T-cell (primary cell): Measurements from ENCODE around the gene GID8. TPM values are rescaled to one million over a fixed set of nuclear protein-coding genes. Genes with fewer than 3 reads are reported as not detected.

ENCODE experiments used
- ATAC-seq, 4 experiments: fragments of 200-7000 bp in 3 of 4; fragments of 150-1000 bp in 1 of 4; cut with Tn5 transposase; replicated peaks in 1 of 4; 1 replicate in 3 of 4; 2 replicates in 1 of 4; pipeline ENCODE4 v1.10.0; 2021; ENCODE audit warnings: moderate library complexity in 3 of 4, mild to moderate bottlenecking in 2 of 4, moderate number of reproducible peaks in 1 of 4
- CTCF ChIA-PET, 2 donors: fragments of 300-600 bp; sonication (Branson Sonifier 250); formaldehyde crosslinking; loops; one replicate each; lab custom pipeline; 2022; ENCODE audit warnings: antibody characterized with exemption in 2 of 2; lab: Charles Lee
- POLR2A ChIA-PET, 2 donors: fragments of 300-600 bp; sonication (Branson Sonifier 250); formaldehyde crosslinking; loops; one replicate each; lab custom pipeline; 2022; ENCODE audit warnings: antibody characterized with exemption in 2 of 2; lab: Charles Lee
- DNase-seq, 35 experiments: peaks; one replicate each; pipeline versions ENCODE4 v3.0.0 to v3.0.0-alpha.2; 2013 to 2023
- H3K27ac ChIP-seq: one replicate; pipeline ENCODE4 v1.5.1; 2013; ENCODE audit warnings: low read length
- H3K27me3 ChIP-seq, 2 experiments: replicated peaks in 1 of 2; 1 replicate in 1 of 2; 2 replicates in 1 of 2; pipeline versions ENCODE4 v1.6.1 to v1.7.0; 2013; ENCODE audit warnings: low read length in 1 of 2, mixed read lengths in 1 of 2; ENCODE audit not compliant: control insufficient read depth in 2 of 2, insufficient read depth in 2 of 2; ENCODE audit errors: extremely low read depth in 1 of 2
- H3K36me3 ChIP-seq, 2 donors: 1 replicate in 1 of 2; 2 replicates in 1 of 2; pipeline versions ENCODE4 v1.6.1 to v1.7.0; 2013; ENCODE audit warnings: low read length in 1 of 2; ENCODE audit not compliant: control insufficient read depth in 2 of 2, insufficient read depth in 1 of 2; ENCODE audit errors: extremely low read depth in 1 of 2
- H3K4me1 ChIP-seq, 2 experiments: 1 replicate in 1 of 2; 2 replicates in 1 of 2; pipeline versions ENCODE4 v1.6.1 to v1.7.0; 2013; ENCODE audit warnings: low read length in 2 of 2, mixed read lengths in 1 of 2; ENCODE audit not compliant: insufficient read depth in 2 of 2, control insufficient read depth in 1 of 2; ENCODE audit errors: extremely low read depth in 1 of 2
- H3K4me3 ChIP-seq, 2 donors: 1 replicate in 1 of 2; 2 replicates in 1 of 2; pipeline versions ENCODE4 v1.5.1 to v1.7.0; 2013; ENCODE audit warnings: mild to moderate bottlenecking in 2 of 2, low read length in 1 of 2, moderate library complexity in 1 of 2; ENCODE audit not compliant: control insufficient read depth in 1 of 2; ENCODE audit errors: extremely low read depth in 1 of 2
- H3K9me3 ChIP-seq: 2 replicates; pipeline ENCODE4 v1.7.0; 2013
- H3K27ac Mint-ChIP-seq, 2 donors: one replicate each; pipeline ENCODE4 v1.8.0; 2020 to 2021; ENCODE audit warnings: mild to moderate bottlenecking in 2 of 2, mixed read lengths in 2 of 2
- H3K27me3 Mint-ChIP-seq, 2 donors: one replicate each; pipeline ENCODE4 v1.8.0; 2021 to 2022; ENCODE audit warnings: mixed read lengths in 2 of 2
- H3K36me3 Mint-ChIP-seq: one replicate; pipeline ENCODE4 v1.8.0; 2021; ENCODE audit warnings: mixed read lengths
- H3K4me1 Mint-ChIP-seq, 3 donors: one replicate each; pipeline ENCODE4 v1.8.0; 2020 to 2022; ENCODE audit warnings: mixed read lengths in 3 of 3, mild to moderate bottlenecking in 1 of 3
- H3K4me3 Mint-ChIP-seq, 3 donors: one replicate each; pipeline ENCODE4 v1.8.0; 2020 to 2022; ENCODE audit warnings: mild to moderate bottlenecking in 3 of 3, mixed read lengths in 3 of 3, moderate library complexity in 3 of 3
- H3K9me3 Mint-ChIP-seq, 3 donors: one replicate each; pipeline ENCODE4 v1.8.0; 2020 to 2022; ENCODE audit warnings: mixed read lengths in 3 of 3
- WGBS: methylation state at CpG from one replicate; pipeline ENCODE4 v1.1.5; 2013; ENCODE audit warnings: missing lambda C conversion rate; ENCODE audit not compliant: insufficient coverage; 5-methylcytosine and 5-hydroxymethylcytosine counted together
- total RNA-seq, 35 experiments: library from RNA in 6 of 35; stranded (reverse) in 6 of 35; fragments of 120-200 nt in 1 of 35; gene quantifications; one replicate each; pipeline versions ENCODE4 v1.2.1 to v1.2.4 and lab custom pipeline; 2013 to 2026

The GID8 gene
- total RNA-seq, 5 donors from 2014 or later (not counting 1 experiment from before 2014, with no cell fraction given) = 33.1 to 43.4 (median 41.2) TPM

- Mint-ChIP-seq H3K27ac (no peak overlapping the region), H3K36me3 (peaks cover 31% of the 10 kb centered on the region), H3K9me3 (no peaks in the 10 kb centered on the region), H3K4me1 (peaks cover 35 to 41% (median 41%) of the 10 kb centered on the region in 3 donors), H3K4me3 (peak overlapping the region in 1 of 3 donors; percentile 21), H3K27me3 (no peaks in the 10 kb centered on the region)
- 95% methylated on average over 7 of the region's 8 CpGs for WGBS
- CTCF ChIA-PET = no interaction called here
- Histone ChIP-seq H3K36me3 (peaks cover 7 to 52% of the 10 kb centered on the region in 2 donors), H3K27ac (no peak overlapping the region), H3K4me3 (no peak overlapping the region), H3K27me3 (no peaks in the 10 kb centered on the region), H3K4me1 (peaks cover 7 to 33% of the 10 kb centered on the region in 2 experiments), H3K9me3 (no peaks in the 10 kb centered on the region)
- no peak for ATAC-seq
- POLR2A ChIA-PET = interaction anchor here in 1 of 2 donors (0.7 kb wide), 1 partner anchor 8 kb away, joined by 3 read pairs; no protein-coding TSS in a partner anchor
- no peak for DNase-seq
Observed at GRCh38 chr20:62940875-62941274, 2.9 kb downstream of the GID8 start.

DNA sequence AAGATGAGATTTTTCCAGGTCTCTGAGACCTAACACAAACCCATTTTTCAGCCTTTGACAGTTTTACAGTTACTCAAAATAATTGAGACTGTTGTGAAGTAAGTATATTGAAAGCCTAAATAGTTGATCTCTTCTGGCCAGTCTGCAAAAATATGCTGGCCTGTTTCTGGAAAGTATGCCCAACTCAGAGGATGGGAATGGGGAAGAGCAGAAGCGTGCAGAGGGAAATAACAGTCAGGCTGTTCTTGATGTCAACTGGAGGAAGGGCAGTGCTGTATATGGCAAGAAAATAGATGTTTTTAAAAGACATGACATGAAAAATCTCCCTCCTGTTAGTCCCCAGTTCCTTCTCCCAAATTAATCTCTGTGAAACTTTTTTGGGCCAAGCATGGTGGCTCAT, 3.8 kb downstream of the GID8 start:
- no peak overlapping the region for H3K27ac ChIP-seq
- ATAC-seq = no peak
- 100% methylated on average over 1 of the region's 1 CpG for WGBS
- no peaks in the 10 kb centered on the region for H3K9me3 ChIP-seq
- no peaks in the 10 kb centered on the region for H3K27me3 ChIP-seq
- ChIA-PET POLR2A (no interaction called here), CTCF (interaction anchor here in 1 of 2 donors (0.6 kb wide), 1 partner anchor 850 kb away, joined by 6 read pairs; no protein-coding TSS in a partner anchor)
- H3K36me3 Mint-ChIP-seq = peaks cover 35% of the 10 kb centered on the region
- no peak overlapping the region for H3K4me3 Mint-ChIP-seq
- DNase-seq = no peak
- H3K4me1 Mint-ChIP-seq = peaks cover 36 to 38% (median 38%) of the 10 kb centered on the region in 3 donors
- peaks cover 12 to 61% of the 10 kb centered on the region in 2 donors for H3K36me3 ChIP-seq
- no peak overlapping the region for H3K4me3 ChIP-seq
- H3K9me3 Mint-ChIP-seq = no peaks in the 10 kb centered on the region
- peaks cover 6 to 24% of the 10 kb centered on the region in 2 experiments for H3K4me1 ChIP-seq
- no peaks in the 10 kb centered on the region for H3K27me3 Mint-ChIP-seq
- H3K27ac Mint-ChIP-seq = no peak overlapping the region

GRCh38 chr20:62942456-62942855, 4.5 kb downstream of the GID8 start:
- H3K27ac Mint-ChIP-seq = no peak overlapping the region
- no peaks in the 10 kb centered on the region for H3K9me3 Mint-ChIP-seq
- DNase-seq = no peak
- peaks cover 16 to 66% of the 10 kb centered on the region in 2 donors for H3K36me3 ChIP-seq
- POLR2A ChIA-PET = no interaction called here
- H3K27me3 ChIP-seq = no peaks in the 10 kb centered on the region
- CTCF ChIA-PET = no interaction called here
- no peak for ATAC-seq
- H3K4me1 ChIP-seq = peaks cover 5 to 19% of the 10 kb centered on the region in 2 experiments
- H3K36me3 Mint-ChIP-seq = peaks cover 39% of the 10 kb centered on the region
- peaks cover 34 to 40% (median 35%) of the 10 kb centered on the region in 3 donors for H3K4me1 Mint-ChIP-seq
- no peak overlapping the region for H3K4me3 ChIP-seq
- H3K27me3 Mint-ChIP-seq = no peaks in the 10 kb centered on the region
- H3K4me3 Mint-ChIP-seq = no peak overlapping the region
- H3K9me3 ChIP-seq = no peaks in the 10 kb centered on the region
- WGBS = no CpG with 5 or more reads among the region's 2 CpGs
- no peak overlapping the region for H3K27ac ChIP-seq

DNA sequence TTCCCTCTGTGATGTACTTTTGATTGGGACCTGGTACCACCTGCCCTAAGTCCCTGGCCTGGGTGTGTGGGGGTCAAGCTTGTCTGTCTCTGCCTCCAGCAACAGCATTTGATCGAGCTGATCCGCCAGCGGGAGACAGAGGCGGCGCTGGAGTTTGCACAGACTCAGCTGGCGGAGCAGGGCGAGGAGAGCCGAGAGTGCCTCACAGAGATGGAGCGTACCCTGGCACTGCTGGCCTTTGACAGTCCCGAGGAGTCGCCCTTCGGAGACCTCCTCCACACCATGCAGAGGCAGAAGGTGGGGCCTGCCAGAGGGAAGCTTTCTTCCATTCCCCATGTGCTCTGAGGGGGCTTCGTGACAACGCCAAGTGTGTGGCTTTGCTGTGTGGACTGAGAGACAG, 5.4 kb downstream of the GID8 start:
- ChIA-PET CTCF (interaction anchor here in 1 of 2 donors (0.6 kb wide), 1 partner anchor 157 kb away, joined by 3 read pairs; no protein-coding TSS in a partner anchor), POLR2A (no interaction called here)
- no peak overlapping the region for H3K4me3 Mint-ChIP-seq
- peaks cover 31 to 44% (median 32%) of the 10 kb centered on the region in 3 donors for H3K4me1 Mint-ChIP-seq
- peaks cover 45% of the 10 kb centered on the region for H3K36me3 Mint-ChIP-seq
- H3K27ac ChIP-seq = no peak overlapping the region
- H3K36me3 ChIP-seq = peaks cover 16 to 73% of the 10 kb centered on the region in 2 donors
- no peaks in the 10 kb centered on the region for H3K27me3 Mint-ChIP-seq
- DNase-seq = no peak
- H3K4me3 ChIP-seq = no peak overlapping the region
- 88% methylated on average over 3 of the region's 14 CpGs for WGBS
- H3K9me3 Mint-ChIP-seq = no peaks in the 10 kb centered on the region
- H3K27ac Mint-ChIP-seq = no peak overlapping the region
- no peaks in the 10 kb centered on the region for H3K27me3 ChIP-seq
- no peak for ATAC-seq
- H3K4me1 ChIP-seq = peaks cover 5 to 19% of the 10 kb centered on the region in 2 experiments
- H3K9me3 ChIP-seq = no peaks in the 10 kb centered on the region

- no peak overlapping the region for H3K4me3 Mint-ChIP-seq
- no peaks in the 10 kb centered on the region for H3K27me3 Mint-ChIP-seq
- peaks cover 1 to 12% of the 10 kb centered on the region in 2 experiments for H3K4me1 ChIP-seq
- ChIA-PET CTCF (no interaction called here), POLR2A (no interaction called here)
- no peaks in the 10 kb centered on the region for H3K9me3 ChIP-seq
- peaks cover 16 to 79% of the 10 kb centered on the region in 2 donors for H3K36me3 ChIP-seq
- peaks cover 25 to 36% (median 26%) of the 10 kb centered on the region in 3 donors for H3K4me1 Mint-ChIP-seq
- 95% methylated on average over 4 of the region's 8 CpGs for WGBS
- peaks cover 51% of the 10 kb centered on the region for H3K36me3 Mint-ChIP-seq
- DNase-seq (no peak), ATAC-seq (no peak)
- no peak overlapping the region for H3K27ac ChIP-seq
- no peak overlapping the region for H3K4me3 ChIP-seq
- H3K27me3 ChIP-seq = no peaks in the 10 kb centered on the region
- no peaks in the 10 kb centered on the region for H3K9me3 Mint-ChIP-seq
- H3K27ac Mint-ChIP-seq = no peak overlapping the region
Observed at GRCh38 chr20:62944184-62944583, 6.2 kb downstream of the GID8 start.

DNA sequence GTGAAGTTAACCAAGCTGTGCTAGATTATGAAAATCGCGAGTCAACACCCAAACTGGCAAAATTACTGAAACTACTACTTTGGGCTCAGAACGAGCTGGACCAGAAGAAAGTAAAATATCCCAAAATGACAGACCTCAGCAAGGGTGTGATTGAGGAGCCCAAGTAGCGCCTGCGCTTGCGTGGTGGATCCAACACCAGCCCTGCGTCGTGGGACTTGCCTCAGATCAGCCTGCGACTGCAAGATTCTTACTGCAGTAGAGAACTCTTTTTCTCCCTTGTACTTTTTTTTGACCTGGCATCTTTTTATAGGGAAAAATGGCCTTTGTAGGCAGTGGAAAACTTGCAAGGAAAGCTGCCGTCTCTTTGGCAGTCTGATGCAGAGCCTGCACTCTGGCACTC, 6.8 kb downstream of the GID8 start:
- H3K36me3 ChIP-seq = peaks cover 21 to 82% of the 10 kb centered on the region in 2 donors
- H3K36me3 Mint-ChIP-seq = peaks cover 56% of the 10 kb centered on the region
- H3K4me1 Mint-ChIP-seq = peaks cover 20 to 33% (median 20%) of the 10 kb centered on the region in 3 donors
- no peak for ATAC-seq
- no peak for DNase-seq
- H3K4me3 Mint-ChIP-seq = no peak overlapping the region
- H3K27ac ChIP-seq = no peak overlapping the region
- H3K4me3 ChIP-seq = no peak overlapping the region
- no peaks in the 10 kb centered on the region for H3K27me3 Mint-ChIP-seq
- no peaks in the 10 kb centered on the region for H3K9me3 Mint-ChIP-seq
- ChIA-PET CTCF (interaction anchor here in 1 of 2 donors (1.2 kb wide), 1 partner anchor 28 kb away, joined by 3 read pairs; no protein-coding TSS in a partner anchor), POLR2A (no interaction called here)
- no peaks in the 10 kb centered on the region for H3K27me3 ChIP-seq
- WGBS = 94% methylated on average over 5 of the region's 10 CpGs
- H3K9me3 ChIP-seq = no peaks in the 10 kb centered on the region
- no peak overlapping the region for H3K27ac Mint-ChIP-seq
- H3K4me1 ChIP-seq = peaks cover 0 to 7% of the 10 kb centered on the region in 2 experiments
